ENCODE data around the gene PRDM10. TPM values are rescaled to one million over a fixed set of nuclear protein-coding genes. Genes with fewer than 3 reads are reported as not detected.

PRDM10 gene
- total RNA-seq, 4 donors from 2014 or later: 7.2 to 13.4 (median 8.1) TPM

- DNase-seq (ENCODE audit: low spot score): no peak
- no peak for TF ChIP-seq CTCF (IDR thresholded peaks at IDR 0.05)
Observed at GRCh38 chr11:130008326-130008725, 5.7 kb upstream of the PRDM10 start.

DNA sequence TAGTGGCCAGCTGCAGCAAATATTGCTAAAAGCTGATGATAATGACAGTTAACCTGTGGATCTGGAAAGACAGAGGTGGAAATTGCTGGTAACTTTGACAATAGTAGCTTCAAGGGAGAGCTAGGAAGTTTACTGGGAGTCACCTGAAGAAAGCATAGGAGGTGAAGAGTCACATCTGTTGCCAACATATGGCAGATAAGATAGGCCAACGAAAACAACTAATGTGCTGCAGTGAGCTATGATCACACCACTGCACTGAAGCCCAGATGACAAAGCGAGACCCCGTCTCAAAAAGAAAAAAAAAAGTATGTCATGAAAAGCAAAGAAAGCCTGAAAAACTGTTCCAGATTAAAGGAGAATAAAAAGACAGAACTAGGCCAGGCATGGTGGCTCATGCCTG is 4.3 kb upstream of the PRDM10 start:
- no peak for ATAC-seq (ENCODE audit: low FRiP score)
- no peak for TF ChIP-seq CTCF (IDR thresholded peaks at IDR 0.05)

More at GRCh38 chr11:130008326-130008725, 5.7 kb upstream of the PRDM10 start:
- ATAC-seq (ENCODE audit: low FRiP score): no peak

GRCh38 chr11:130003717-130004001 is 1.0 kb upstream of the PRDM10 start:
- ATAC-seq (ENCODE audit: low FRiP score) (no peak), DNase-seq (ENCODE audit: low spot score) (no peak)
- TF ChIP-seq CTCF (IDR thresholded peaks at IDR 0.05): no peak

More for the DNA sequence above, 4.3 kb upstream of the PRDM10 start:
- no peak for DNase-seq (ENCODE audit: low spot score)

GRCh38 chr11:130002846-130003716 is 446 bp upstream of the PRDM10 start:
- ATAC-seq (ENCODE audit: low FRiP score) (peak; percentile 93), DNase-seq (ENCODE audit: low spot score) (peak; percentile 70)
- TF ChIP-seq CTCF (IDR thresholded peaks at IDR 0.05): no peak

DNA sequence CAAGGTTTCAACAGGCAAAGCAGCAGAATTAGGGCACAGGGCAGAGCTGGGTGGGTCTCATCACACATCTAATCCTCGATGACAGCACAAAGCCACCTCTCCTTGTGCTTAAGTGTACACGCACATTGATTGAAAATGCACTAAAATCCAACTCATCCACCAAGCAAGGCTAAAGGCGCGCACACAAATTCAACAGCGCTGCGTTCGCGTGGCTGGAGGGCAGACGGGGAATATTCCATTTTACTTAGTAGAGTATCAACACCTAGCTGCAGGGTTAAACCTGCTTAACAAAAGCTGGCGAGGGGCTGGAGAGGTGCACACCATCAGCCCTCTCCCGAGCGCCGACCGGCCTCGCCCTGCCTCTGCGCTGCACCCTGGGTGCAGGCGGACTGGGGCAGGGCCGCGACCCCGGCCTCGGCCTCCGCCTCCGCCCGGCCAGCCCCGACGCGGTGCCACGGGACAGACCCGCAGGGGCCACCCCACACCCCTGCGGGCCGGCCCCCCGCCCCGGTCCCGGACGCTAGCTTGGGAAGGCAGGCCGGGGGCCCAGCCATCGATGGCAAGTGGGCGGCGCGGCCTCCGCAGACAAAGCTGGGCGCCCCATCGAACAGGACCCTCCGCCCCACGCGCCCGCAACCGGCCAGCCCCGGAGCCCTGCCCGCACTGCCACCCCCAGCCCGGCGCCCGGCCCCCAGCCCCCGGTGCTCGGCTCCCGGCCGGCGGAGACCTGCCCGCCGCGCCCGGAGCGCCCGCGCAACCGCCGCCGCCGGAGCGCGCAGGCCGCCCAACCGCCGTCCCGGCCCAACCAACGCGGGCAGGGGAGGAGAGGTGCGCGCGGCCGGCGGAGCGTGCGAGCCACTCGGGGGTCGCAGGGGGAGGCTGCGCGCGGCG is 929 bp downstream of the PRDM10 start:
- DNase-seq (ENCODE audit: low spot score) (no peak), ATAC-seq (ENCODE audit: low FRiP score) (peak; percentile 38)
- no peak for TF ChIP-seq CTCF (IDR thresholded peaks at IDR 0.05)

DNA sequence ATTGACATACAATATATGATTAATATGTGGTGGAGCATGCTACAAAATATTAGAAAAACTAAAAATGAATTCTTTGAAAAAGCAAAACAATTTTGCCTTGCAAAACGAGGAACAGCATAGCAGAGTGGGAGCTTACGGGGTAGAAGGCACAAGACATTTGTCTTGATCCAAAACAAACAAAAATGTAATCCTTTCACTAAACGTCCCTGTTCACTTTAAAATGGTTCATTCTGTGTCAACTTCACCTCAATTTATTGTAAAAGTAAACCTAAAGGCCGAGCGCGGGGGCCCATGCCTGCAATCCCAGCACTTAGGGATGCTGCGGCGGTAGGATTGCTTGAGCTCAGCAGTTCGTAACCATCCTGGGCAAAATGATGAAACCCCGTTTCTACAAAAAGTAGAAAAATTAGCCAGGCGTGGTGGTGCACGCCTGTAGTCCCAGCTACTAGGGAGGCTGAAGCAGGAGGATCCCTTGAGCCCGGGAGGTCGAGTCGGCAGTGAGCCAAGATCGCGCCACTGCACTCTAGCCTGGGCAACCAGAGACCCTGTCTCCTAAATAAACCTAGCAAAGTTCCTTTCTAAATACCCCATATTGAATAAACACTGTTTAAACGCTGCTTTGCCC is 2.0 kb downstream of the PRDM10 start:
- TF ChIP-seq CTCF (IDR thresholded peaks at IDR 0.05): no peak
- no peak for DNase-seq (ENCODE audit: low spot score)
- no peak for ATAC-seq (ENCODE audit: low FRiP score)

Measured in omental fat pad (tissue), 4 donors.